Neural progenitor cell (in vitro differentiated cells): ENCODE results near the gene EFCAB6. TPM values are rescaled to one million over a fixed set of nuclear protein-coding genes. Genes with fewer than 3 reads are reported as not detected.

Experiments used
- DNase-seq: peaks from one replicate; pipeline ENCODE4 v3.0.0-alpha.2; 2016; ENCODE audit warnings: low spot score
- H2AFZ ChIP-seq: fragments of 200-600 bp; sonication (generic); replicated peaks from 2 replicates; pipeline ENCODE4 v1.6.1; 2016; ENCODE audit warnings: antibody characterized with exemption
- H3F3A ChIP-seq: fragments of 200-600 bp; sonication (generic); 2 replicates; pipeline ENCODE4 v1.6.1; 2016; ENCODE audit warnings: antibody characterized with exemption, low read depth
- H3K27ac ChIP-seq: fragments of 200-600 bp; sonication (generic); 2 replicates; pipeline ENCODE4 v1.5.1; 2016; ENCODE audit warnings: mild to moderate bottlenecking
- H3K27me3 ChIP-seq: fragments of 200-600 bp; sonication (generic); 2 replicates; pipeline ENCODE4 v1.6.1; 2016; ENCODE audit warnings: mild to moderate bottlenecking, moderate library complexity
- H3K36me3 ChIP-seq: fragments of 200-600 bp; sonication (generic); 2 replicates; pipeline ENCODE4 v1.5.1; 2016
- H3K4me1 ChIP-seq: fragments of 200-600 bp; sonication (generic); 2 replicates; pipeline ENCODE4 v1.6.1; 2016; ENCODE audit warnings: mixed run types
- H3K4me2 ChIP-seq: fragments of 200-600 bp; sonication (generic); 2 replicates; pipeline ENCODE4 v1.6.1; 2016
- H3K4me3 ChIP-seq: fragments of 200-600 bp; sonication (generic); 2 replicates; pipeline ENCODE4 v1.5.1; 2016
- H3K79me2 ChIP-seq: fragments of 200-600 bp; sonication (generic); 2 replicates; pipeline ENCODE4 v1.6.1; 2016; ENCODE audit warnings: low read depth
- H3K9ac ChIP-seq: fragments of 200-600 bp; sonication (generic); 2 replicates; pipeline ENCODE4 v1.6.1; 2016
- H3K9me3 ChIP-seq: fragments of 200-600 bp; sonication (generic); 2 replicates; pipeline ENCODE4 v1.5.1; 2016; ENCODE audit warnings: low read depth
- H4K20me1 ChIP-seq: fragments of 200-600 bp; sonication (generic); 2 replicates; pipeline ENCODE4 v1.6.1; 2016; ENCODE audit warnings: low read depth
- H3K27ac Mint-ChIP-seq: 3 replicates; pipeline ENCODE4 v1.8.0; 2021; ENCODE audit warnings: mixed read lengths
- H3K27me3 Mint-ChIP-seq: 2 replicates; pipeline ENCODE4 v1.8.0; 2022; ENCODE audit warnings: low read depth, mild to moderate bottlenecking, inconsistent platforms, moderate library complexity, mixed read lengths; ENCODE audit not compliant: insufficient read depth
- H3K36me3 Mint-ChIP-seq: 3 replicates; pipeline ENCODE4 v1.8.0; 2021; ENCODE audit warnings: mixed read lengths
- H3K4me1 Mint-ChIP-seq: 3 replicates; pipeline ENCODE4 v1.8.0; 2021; ENCODE audit warnings: mixed read lengths
- H3K4me3 Mint-ChIP-seq: 3 replicates; pipeline ENCODE4 v1.8.0; 2021; ENCODE audit warnings: mild to moderate bottlenecking, moderate library complexity, mixed read lengths
- H3K9me3 Mint-ChIP-seq: 3 replicates; pipeline ENCODE4 v1.8.0; 2020; ENCODE audit warnings: mixed read lengths
- EZH2 ChIP-seq: fragments of 200-600 bp; sonication (generic); IDR thresholded peaks from 2 replicates; pipeline ENCODE4 v1.6.1; 2017; ENCODE audit warnings: antibody characterized with exemption, mild to moderate bottlenecking, moderate library complexity
- EZH2phosphoT487 ChIP-seq: fragments of 200-600 bp; sonication (generic); IDR thresholded peaks from 2 replicates; pipeline ENCODE4 v1.6.1; 2017; ENCODE audit warnings: antibody characterized with exemption
- total RNA-seq: library from RNA; depleted of rRNA; stranded (reverse); fragments of >200 nt; gene quantifications from 2 replicates; pipeline ENCODE4 v1.2.3, GENCODE V29; 2015; ENCODE audit warnings: low replicate concordance
- TF ChIP-seq, protein P1 (sequence below): fragments of 200-600 bp; sonication (generic); IDR thresholded peaks from 2 replicates; pipeline ENCODE4 v1.5.1; 2017; ENCODE audit warnings: antibody characterized with exemption, mild to moderate bottlenecking

Gene EFCAB6
- total RNA-seq, 1 donor from 2014 or later = 4.9 TPM

- no peak for DNase-seq
Measured at GRCh38 chr22:43533656-43534428, 278.3 kb downstream of the EFCAB6 start.

GRCh38 chr22:43533156-43533530 lies 279.0 kb downstream of the EFCAB6 start:
- no peak overlapping the region for H3K4me2 ChIP-seq
- H2AFZ ChIP-seq = no peak overlapping the region
- no peaks in the 10 kb centered on the region for H3F3A ChIP-seq
- H3K9me3 Mint-ChIP-seq = peaks cover 14% of the 10 kb centered on the region
- DNase-seq = no peak
- TF ChIP-seq, protein P1, sequence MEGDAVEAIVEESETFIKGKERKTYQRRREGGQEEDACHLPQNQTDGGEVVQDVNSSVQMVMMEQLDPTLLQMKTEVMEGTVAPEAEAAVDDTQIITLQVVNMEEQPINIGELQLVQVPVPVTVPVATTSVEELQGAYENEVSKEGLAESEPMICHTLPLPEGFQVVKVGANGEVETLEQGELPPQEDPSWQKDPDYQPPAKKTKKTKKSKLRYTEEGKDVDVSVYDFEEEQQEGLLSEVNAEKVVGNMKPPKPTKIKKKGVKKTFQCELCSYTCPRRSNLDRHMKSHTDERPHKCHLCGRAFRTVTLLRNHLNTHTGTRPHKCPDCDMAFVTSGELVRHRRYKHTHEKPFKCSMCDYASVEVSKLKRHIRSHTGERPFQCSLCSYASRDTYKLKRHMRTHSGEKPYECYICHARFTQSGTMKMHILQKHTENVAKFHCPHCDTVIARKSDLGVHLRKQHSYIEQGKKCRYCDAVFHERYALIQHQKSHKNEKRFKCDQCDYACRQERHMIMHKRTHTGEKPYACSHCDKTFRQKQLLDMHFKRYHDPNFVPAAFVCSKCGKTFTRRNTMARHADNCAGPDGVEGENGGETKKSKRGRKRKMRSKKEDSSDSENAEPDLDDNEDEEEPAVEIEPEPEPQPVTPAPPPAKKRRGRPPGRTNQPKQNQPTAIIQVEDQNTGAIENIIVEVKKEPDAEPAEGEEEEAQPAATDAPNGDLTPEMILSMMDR = no peak
- TF ChIP-seq EZH2 = no peak
- TF ChIP-seq EZH2phosphoT487 = no peak
- no peak overlapping the region for H3K4me3 ChIP-seq
- H4K20me1 ChIP-seq = no peaks in the 10 kb centered on the region
- no peak overlapping the region for H3K27ac ChIP-seq
- H3K36me3 Mint-ChIP-seq = peaks cover 2% of the 10 kb centered on the region
- H3K79me2 ChIP-seq = no peaks in the 10 kb centered on the region
- H3K9me3 ChIP-seq = no peaks in the 10 kb centered on the region
- no peaks in the 10 kb centered on the region for H3K36me3 ChIP-seq
- H3K4me1 Mint-ChIP-seq = no peaks in the 10 kb centered on the region
- no peak overlapping the region for H3K9ac ChIP-seq
- H3K27me3 Mint-ChIP-seq = peaks cover 5% of the 10 kb centered on the region
- no peaks in the 10 kb centered on the region for H3K27me3 ChIP-seq
- H3K4me1 ChIP-seq = no peaks in the 10 kb centered on the region
- H3K4me3 Mint-ChIP-seq = no peak overlapping the region
- no peak overlapping the region for H3K27ac Mint-ChIP-seq

More at GRCh38 chr22:43533656-43534428, 278.3 kb downstream of the EFCAB6 start:
- peaks cover 2% of the 10 kb centered on the region for H3K36me3 Mint-ChIP-seq
- Histone ChIP-seq H3K79me2 (no peaks in the 10 kb centered on the region), H3K27me3 (no peaks in the 10 kb centered on the region), H4K20me1 (no peaks in the 10 kb centered on the region), H3K4me1 (no peaks in the 10 kb centered on the region), H3K36me3 (no peaks in the 10 kb centered on the region), H3K4me3 (no peak overlapping the region), H3K9ac (no peak overlapping the region), H3F3A (no peaks in the 10 kb centered on the region), H3K9me3 (no peaks in the 10 kb centered on the region), H3K4me2 (no peak overlapping the region), H2AFZ (no peak overlapping the region), H3K27ac (no peak overlapping the region)
- H3K27ac Mint-ChIP-seq = no peak overlapping the region
- peaks cover 5% of the 10 kb centered on the region for H3K27me3 Mint-ChIP-seq
- peaks cover 16% of the 10 kb centered on the region for H3K9me3 Mint-ChIP-seq
- no peak overlapping the region for H3K4me3 Mint-ChIP-seq
- TF ChIP-seq EZH2phosphoT487 (no peak), EZH2 (no peak)
- TF ChIP-seq, protein P1 = no peak
- no peaks in the 10 kb centered on the region for H3K4me1 Mint-ChIP-seq

- no peaks in the 10 kb centered on the region for H3F3A ChIP-seq
- Mint-ChIP-seq H3K4me1 (no peaks in the 10 kb centered on the region), H3K36me3 (no peaks in the 10 kb centered on the region), H3K27ac (no peak overlapping the region), H3K9me3 (peaks cover 13% of the 10 kb centered on the region), H3K27me3 (peaks cover 5% of the 10 kb centered on the region), H3K4me3 (no peak overlapping the region)
- no peaks in the 10 kb centered on the region for H3K36me3 ChIP-seq
- no peak for DNase-seq
- no peaks in the 10 kb centered on the region for H3K79me2 ChIP-seq
- no peak overlapping the region for H3K4me2 ChIP-seq
- no peak overlapping the region for H3K4me3 ChIP-seq
- H3K9me3 ChIP-seq = no peaks in the 10 kb centered on the region
- TF ChIP-seq EZH2phosphoT487 (no peak), EZH2 (no peak)
- TF ChIP-seq, protein P1 = no peak
- no peaks in the 10 kb centered on the region for H3K27me3 ChIP-seq
- H4K20me1 ChIP-seq = no peaks in the 10 kb centered on the region
- no peak overlapping the region for H2AFZ ChIP-seq
- H3K9ac ChIP-seq = no peak overlapping the region
- H3K27ac ChIP-seq = no peak overlapping the region
- no peaks in the 10 kb centered on the region for H3K4me1 ChIP-seq
Measured at GRCh38 chr22:43532301-43533155, 279.6 kb downstream of the EFCAB6 start.
